Progenitor cell of endocrine pancreas (in vitro differentiated cells): ENCODE data around the gene WSCD1. TPM values are rescaled to one million over a fixed set of nuclear protein-coding genes. Genes with fewer than 3 reads are reported as not detected.

Source experiments
- DNase-seq: peaks from one replicate; pipeline ENCODE4 v3.0.0; 2021; ENCODE audit warnings: low spot score; ENCODE audit not compliant: unreplicated experiment
- H3K27ac Mint-ChIP-seq: 2 replicates; pipeline ENCODE4 v1.8.0; 2021; ENCODE audit warnings: mild to moderate bottlenecking, moderate library complexity, mixed read lengths
- H3K27me3 Mint-ChIP-seq: 2 replicates; pipeline ENCODE4 v1.8.0; 2021; ENCODE audit warnings: mixed read lengths
- H3K36me3 Mint-ChIP-seq: 2 replicates; pipeline ENCODE4 v1.8.0; 2022; ENCODE audit warnings: mixed read lengths; ENCODE audit not compliant: insufficient read depth
- H3K4me1 Mint-ChIP-seq: 2 replicates; pipeline ENCODE4 v1.8.0; 2021; ENCODE audit warnings: low read depth, mixed read lengths
- H3K4me3 Mint-ChIP-seq: 2 replicates; pipeline ENCODE4 v1.8.0; 2021; ENCODE audit warnings: low read depth, mild to moderate bottlenecking, moderate library complexity, mixed read lengths
- H3K9me3 Mint-ChIP-seq: 2 replicates; pipeline ENCODE4 v1.8.0; 2021; ENCODE audit warnings: low read depth, mixed read lengths
- total RNA-seq: library from RNA; stranded (reverse); gene quantifications from 2 replicates; pipeline ENCODE4 v1.2.1, GENCODE V29; 2021
- TF ChIP-seq, protein P1 (sequence below): fragments of 200-600 bp; sonication (generic); IDR thresholded peaks from one replicate; pipeline ENCODE4 v1.5.0; 2021; ENCODE audit warnings: antibody characterized with exemption, mild to moderate bottlenecking; ENCODE audit not compliant: unreplicated experiment

Gene WSCD1
- total RNA-seq, 1 donor from 2014 or later, result 10.3 TPM

DNA sequence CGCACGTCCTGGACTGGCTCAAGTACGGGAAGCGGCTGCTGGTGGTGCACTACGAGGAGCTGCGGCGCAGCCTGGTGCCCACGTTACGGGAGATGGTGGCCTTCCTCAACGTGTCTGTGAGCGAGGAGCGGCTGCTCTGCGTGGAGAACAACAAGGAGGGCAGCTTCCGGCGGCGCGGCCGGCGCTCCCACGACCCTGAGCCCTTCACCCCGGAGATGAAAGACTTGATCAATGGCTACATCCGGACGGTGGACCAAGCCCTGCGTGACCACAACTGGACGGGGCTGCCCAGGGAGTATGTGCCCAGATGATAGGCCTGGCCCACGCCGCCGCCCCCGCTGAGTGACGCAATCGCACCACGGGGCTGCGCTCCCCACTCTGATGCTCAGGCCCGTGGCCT is 50.2 kb downstream of the WSCD1 start:
- H3K4me1 Mint-ChIP-seq, result no peaks in the 10 kb centered on the region
- DNase-seq, result no peak
- H3K4me3 Mint-ChIP-seq, result no peak overlapping the region
- H3K36me3 Mint-ChIP-seq, result no peaks in the 10 kb centered on the region
- no peak overlapping the region for H3K27ac Mint-ChIP-seq
- TF ChIP-seq, protein P1, sequence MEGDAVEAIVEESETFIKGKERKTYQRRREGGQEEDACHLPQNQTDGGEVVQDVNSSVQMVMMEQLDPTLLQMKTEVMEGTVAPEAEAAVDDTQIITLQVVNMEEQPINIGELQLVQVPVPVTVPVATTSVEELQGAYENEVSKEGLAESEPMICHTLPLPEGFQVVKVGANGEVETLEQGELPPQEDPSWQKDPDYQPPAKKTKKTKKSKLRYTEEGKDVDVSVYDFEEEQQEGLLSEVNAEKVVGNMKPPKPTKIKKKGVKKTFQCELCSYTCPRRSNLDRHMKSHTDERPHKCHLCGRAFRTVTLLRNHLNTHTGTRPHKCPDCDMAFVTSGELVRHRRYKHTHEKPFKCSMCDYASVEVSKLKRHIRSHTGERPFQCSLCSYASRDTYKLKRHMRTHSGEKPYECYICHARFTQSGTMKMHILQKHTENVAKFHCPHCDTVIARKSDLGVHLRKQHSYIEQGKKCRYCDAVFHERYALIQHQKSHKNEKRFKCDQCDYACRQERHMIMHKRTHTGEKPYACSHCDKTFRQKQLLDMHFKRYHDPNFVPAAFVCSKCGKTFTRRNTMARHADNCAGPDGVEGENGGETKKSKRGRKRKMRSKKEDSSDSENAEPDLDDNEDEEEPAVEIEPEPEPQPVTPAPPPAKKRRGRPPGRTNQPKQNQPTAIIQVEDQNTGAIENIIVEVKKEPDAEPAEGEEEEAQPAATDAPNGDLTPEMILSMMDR, result no peak
- peaks cover 17% of the 10 kb centered on the region for H3K27me3 Mint-ChIP-seq
- peaks cover 6% of the 10 kb centered on the region for H3K9me3 Mint-ChIP-seq

DNA sequence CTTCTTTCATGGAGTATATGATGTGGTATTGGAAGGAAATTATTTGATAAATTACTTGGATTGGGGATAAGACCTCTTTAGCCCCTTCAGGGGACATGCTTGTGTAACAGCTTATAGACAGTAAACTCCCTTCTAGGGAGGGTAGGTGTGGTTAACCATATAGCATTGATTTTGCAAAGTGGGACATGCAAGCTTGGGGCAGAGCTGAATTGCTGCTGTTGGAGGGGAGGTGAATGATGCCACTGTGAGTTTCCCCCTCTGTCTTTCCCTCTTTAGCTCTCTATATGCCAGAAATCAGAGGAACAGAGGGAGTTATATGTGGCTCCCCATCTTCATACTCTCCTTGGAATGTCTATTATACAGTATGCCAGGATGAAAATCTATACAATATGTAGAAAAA is 54.7 kb downstream of the WSCD1 start:
- H3K4me3 Mint-ChIP-seq, result no peak overlapping the region
- DNase-seq, result no peak
- peaks cover 12% of the 10 kb centered on the region for H3K27me3 Mint-ChIP-seq
- no peak overlapping the region for H3K27ac Mint-ChIP-seq
- peaks cover 6% of the 10 kb centered on the region for H3K9me3 Mint-ChIP-seq
- TF ChIP-seq, protein P1, result no peak
- H3K36me3 Mint-ChIP-seq, result no peaks in the 10 kb centered on the region
- H3K4me1 Mint-ChIP-seq, result no peaks in the 10 kb centered on the region

DNA sequence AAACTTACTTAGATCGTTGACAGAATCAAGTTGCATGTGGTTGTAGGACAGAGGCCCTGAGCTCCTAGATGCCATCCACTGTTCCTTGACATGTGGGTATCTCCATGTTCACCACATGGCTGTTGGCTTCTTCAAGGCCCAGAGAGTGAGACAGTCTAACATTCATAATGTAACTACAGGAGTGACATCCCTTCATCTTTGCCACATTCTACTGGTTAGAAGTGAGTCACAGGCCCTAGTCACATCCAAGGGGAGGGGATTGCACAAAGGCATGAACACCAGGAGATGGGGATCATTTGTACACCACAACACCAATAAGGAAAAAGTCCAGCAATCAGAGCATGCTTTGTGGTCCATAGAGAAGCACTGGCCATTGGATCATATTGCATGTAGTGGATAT is 56.6 kb downstream of the WSCD1 start:
- no peaks in the 10 kb centered on the region for H3K4me1 Mint-ChIP-seq
- H3K9me3 Mint-ChIP-seq, result peaks cover 6% of the 10 kb centered on the region
- H3K36me3 Mint-ChIP-seq, result no peaks in the 10 kb centered on the region
- DNase-seq, result no peak
- no peak overlapping the region for H3K4me3 Mint-ChIP-seq
- peaks cover 17% of the 10 kb centered on the region for H3K27me3 Mint-ChIP-seq
- no peak overlapping the region for H3K27ac Mint-ChIP-seq
- TF ChIP-seq, protein P1, result no peak

DNA sequence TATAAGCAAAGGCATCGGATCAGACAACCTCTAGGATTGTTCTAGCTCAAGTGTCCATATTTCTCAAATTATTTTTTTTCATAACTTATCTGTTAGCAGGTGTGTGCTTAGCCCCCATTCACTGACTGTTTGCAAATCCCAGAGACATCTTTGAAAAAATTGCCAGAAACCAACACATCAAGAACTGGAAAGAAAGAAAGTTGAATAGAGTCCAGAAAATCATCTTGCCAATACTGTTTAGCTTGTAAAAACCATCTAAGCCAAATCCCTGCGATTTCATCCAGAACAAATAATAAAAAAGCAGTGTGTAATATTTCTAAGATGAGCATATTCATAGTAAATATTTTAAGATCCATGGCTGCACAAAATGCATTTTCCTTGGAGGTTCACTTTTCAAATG is 64.5 kb downstream of the WSCD1 start:
- peaks cover 1% of the 10 kb centered on the region for H3K4me1 Mint-ChIP-seq
- no peak for DNase-seq
- TF ChIP-seq, protein P1, result no peak
- peaks cover 16% of the 10 kb centered on the region for H3K27me3 Mint-ChIP-seq
- H3K4me3 Mint-ChIP-seq, result no peak overlapping the region
- no peak overlapping the region for H3K27ac Mint-ChIP-seq
- H3K36me3 Mint-ChIP-seq, result no peaks in the 10 kb centered on the region
- no peaks in the 10 kb centered on the region for H3K9me3 Mint-ChIP-seq

DNA sequence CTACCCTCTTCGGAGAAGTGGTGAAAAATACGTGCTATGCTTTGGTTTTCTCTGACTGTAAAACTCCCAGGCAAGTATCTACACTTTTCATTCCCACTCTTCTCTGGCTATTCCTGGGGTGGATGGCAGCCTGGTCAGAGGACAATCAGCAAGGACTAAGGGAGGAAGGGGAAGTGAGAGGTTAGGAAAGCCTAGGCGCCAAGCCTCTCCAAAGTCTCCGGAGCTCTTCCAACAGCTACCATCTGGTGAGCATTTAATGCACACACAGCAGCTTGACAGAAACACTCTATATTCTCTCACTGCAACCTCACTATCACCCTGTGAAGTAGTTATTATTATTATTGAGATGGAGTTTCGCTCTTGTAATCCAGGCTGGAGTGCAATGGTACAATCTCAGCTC is 65.1 kb downstream of the WSCD1 start:
- Mint-ChIP-seq H3K9me3 (no peaks in the 10 kb centered on the region), H3K27ac (no peak overlapping the region), H3K4me3 (no peak overlapping the region), H3K27me3 (peaks cover 15% of the 10 kb centered on the region), H3K36me3 (no peaks in the 10 kb centered on the region), H3K4me1 (peaks cover 5% of the 10 kb centered on the region)
- DNase-seq, result no peak
- TF ChIP-seq, protein P1, result no peak
